WTC11 (cell line): Measurements from ENCODE around the gene SOCS1. TPM values are rescaled to one million over a fixed set of nuclear protein-coding genes. Genes with fewer than 3 reads are reported as not detected.

ENCODE experiments used
- ATAC-seq: fragments of 200-7000 bp; cut with Tn5 transposase; 2 replicates; pipeline ENCODE4 v1.10.0; 2021; ENCODE audit warnings: mild to moderate bottlenecking, moderate library complexity
- CTCF ChIA-PET: fragments of 300-600 bp; sonication (Branson Sonifier 250); formaldehyde crosslinking; loops from one replicate; lab custom pipeline; 2021; ENCODE audit warnings: antibody characterized with exemption; lab: Charles Lee
- POLR2A ChIA-PET: fragments of 350-600 bp; sonication (Branson Sonifier 250); formaldehyde crosslinking; loops from one replicate; lab custom pipeline; 2021; ENCODE audit warnings: antibody characterized with exemption; lab: Charles Lee
- DNase-seq: peaks from one replicate; pipeline ENCODE4 v3.0.0; 2021; ENCODE audit warnings: low spot score
- H3K27ac Mint-ChIP-seq: 2 replicates; pipeline ENCODE4 v1.8.0; 2021; ENCODE audit warnings: mixed read lengths
- H3K27me3 Mint-ChIP-seq: 2 replicates; pipeline ENCODE4 v1.8.0; 2021; ENCODE audit warnings: low read depth, mild to moderate bottlenecking, moderate library complexity, mixed read lengths
- H3K36me3 Mint-ChIP-seq: 2 replicates; pipeline ENCODE4 v1.8.0; 2021; ENCODE audit warnings: mixed read lengths
- H3K4me1 Mint-ChIP-seq: 2 replicates; pipeline ENCODE4 v1.8.0; 2022; ENCODE audit warnings: mixed read lengths
- H3K4me3 Mint-ChIP-seq: 2 replicates; pipeline ENCODE4 v1.8.0; 2021; ENCODE audit warnings: mild to moderate bottlenecking, moderate library complexity, mixed read lengths
- H3K9me3 Mint-ChIP-seq: 2 replicates; pipeline ENCODE4 v1.8.0; 2021; ENCODE audit warnings: mixed read lengths
- ELF4 ChIP-seq: sonication (generic); formaldehyde crosslinking; IDR thresholded peaks from 2 replicates; pipeline ENCODE4 v1.8.1; 2022; ENCODE audit warnings: low read depth, mild to moderate bottlenecking, moderate library complexity, missing genetic modification reagents
- FOXK1 ChIP-seq: sonication (generic); formaldehyde crosslinking; IDR thresholded peaks from 2 replicates; pipeline ENCODE4 v1.8.0; 2022; ENCODE audit warnings: mild to moderate bottlenecking, moderate library complexity, missing genetic modification reagents
- GABPB1 ChIP-seq: sonication (generic); formaldehyde crosslinking; IDR thresholded peaks from 2 replicates; pipeline ENCODE4 v1.8.1; 2023; ENCODE audit warnings: mild to moderate bottlenecking, missing genetic modification reagents
- GTF2I ChIP-seq: fragments of 250-450 bp; sonication (Bioruptor Pico); conservative IDR thresholded peaks from 2 replicates; pipeline ENCODE4 v1.4.0; 2021; ENCODE audit warnings: mild to moderate bottlenecking
- HMGA2 ChIP-seq: fragments of 250-450 bp; sonication (Bioruptor Pico); IDR thresholded peaks from 2 replicates; pipeline ENCODE4 v1.4.0; 2021; ENCODE audit warnings: mild to moderate bottlenecking, moderate library complexity
- JAZF1 ChIP-seq: fragments of 250-450 bp; sonication (Bioruptor Pico); IDR thresholded peaks from 2 replicates; pipeline ENCODE4 v1.9.0; 2021; ENCODE audit warnings: moderate library complexity, mild to moderate bottlenecking, inconsistent platforms
- JUN ChIP-seq: sonication (generic); formaldehyde crosslinking; IDR thresholded peaks from 2 replicates; pipeline ENCODE4 v1.8.0; 2023; ENCODE audit warnings: mild to moderate bottlenecking, missing genetic modification reagents
- MXD4 ChIP-seq: fragments of 250-450 bp; sonication (Bioruptor Pico); IDR thresholded peaks from 2 replicates; pipeline ENCODE4 v1.8.0; 2021; ENCODE audit warnings: mild to moderate bottlenecking, moderate library complexity, borderline replicate concordance
- SMAD4 ChIP-seq: sonication (generic); formaldehyde crosslinking; IDR thresholded peaks from 2 replicates; pipeline ENCODE4 v1.8.0; 2022; ENCODE audit warnings: mild to moderate bottlenecking, missing genetic modification reagents
- TEAD4 ChIP-seq: sonication (generic); formaldehyde crosslinking; IDR thresholded peaks from 2 replicates; pipeline ENCODE4 v1.8.0; 2022; ENCODE audit warnings: mild to moderate bottlenecking, missing genetic modification reagents
- ZNF317 ChIP-seq: sonication (generic); formaldehyde crosslinking; IDR thresholded peaks from 2 replicates; pipeline ENCODE4 v1.8.1; 2023; ENCODE audit warnings: low read depth, mild to moderate bottlenecking, moderate library complexity, missing genetic modification reagents, borderline replicate concordance
- ZNF416 ChIP-seq: fragments of 250-450 bp; sonication (Bioruptor Pico); IDR thresholded peaks from 2 replicates; pipeline ENCODE4 v1.9.0; 2021; ENCODE audit warnings: mild to moderate bottlenecking, inconsistent platforms
- total RNA-seq: library from RNA; stranded (reverse); gene quantifications from 3 replicates; pipeline ENCODE4 v1.2.3, GENCODE V29; 2021
- TF ChIP-seq, protein P1 (sequence below): sonication (generic); formaldehyde crosslinking; IDR thresholded peaks from 2 replicates; pipeline ENCODE4 v1.8.0; 2022; ENCODE audit warnings: missing genetic modification reagents
- TF ChIP-seq, protein P2 (sequence below): sonication (generic); formaldehyde crosslinking; IDR thresholded peaks from 2 replicates; pipeline ENCODE4 v1.8.0; 2022; ENCODE audit warnings: mild to moderate bottlenecking, missing genetic modification reagents
- TF ChIP-seq, protein P3 (sequence below): fragments of 250-450 bp; sonication (Bioruptor Pico); IDR thresholded peaks from 2 replicates; pipeline ENCODE4 v2.1.2; 2022; ENCODE audit warnings: mild to moderate bottlenecking, moderate library complexity
- TF ChIP-seq, protein P4 (sequence below): sonication (generic); formaldehyde crosslinking; conservative IDR thresholded peaks from 2 replicates; pipeline ENCODE4 v1.8.1; 2022; ENCODE audit warnings: mild to moderate bottlenecking, missing genetic modification reagents
- TF ChIP-seq, protein P5 (sequence below): sonication (generic); formaldehyde crosslinking; IDR thresholded peaks from 2 replicates; pipeline ENCODE4 v1.8.0; 2023; ENCODE audit warnings: missing genetic modification reagents

Gene SOCS1
- total RNA-seq, 1 experiment from 2014 or later = 62.3 TPM

DNA sequence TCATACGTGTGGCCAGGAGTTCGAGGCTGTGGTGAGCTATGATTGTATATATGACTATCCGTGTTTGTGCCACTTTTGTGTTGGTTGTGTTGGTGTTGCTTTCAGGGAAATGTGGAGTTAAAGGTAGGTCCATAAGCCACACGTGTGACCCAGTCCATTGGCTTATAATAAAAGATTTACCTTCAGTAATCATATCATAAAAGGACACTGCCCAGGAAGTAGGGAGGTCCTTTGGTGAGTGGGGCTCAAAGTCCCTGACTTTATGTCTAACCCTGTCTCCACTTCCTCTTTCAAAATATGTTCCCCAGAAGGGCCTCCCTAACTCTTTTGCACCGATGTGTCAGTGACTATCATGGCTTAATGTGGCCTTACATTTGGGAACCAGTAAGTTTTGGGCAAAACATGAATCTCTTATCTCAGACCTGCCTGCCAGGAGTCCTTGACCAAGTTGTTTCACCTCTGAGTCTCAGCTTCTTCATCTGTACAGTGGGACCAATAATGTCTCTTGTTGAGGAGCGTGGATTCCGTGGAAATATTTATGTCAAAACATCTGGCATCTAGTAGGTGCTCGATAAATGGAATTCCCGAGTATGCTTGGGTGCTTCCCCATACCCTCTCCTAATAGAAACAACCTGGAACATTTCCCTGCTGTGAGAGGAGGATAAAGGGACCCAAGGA, 8.3 kb upstream of the SOCS1 start (continued):
- TF ChIP-seq, protein P1, sequence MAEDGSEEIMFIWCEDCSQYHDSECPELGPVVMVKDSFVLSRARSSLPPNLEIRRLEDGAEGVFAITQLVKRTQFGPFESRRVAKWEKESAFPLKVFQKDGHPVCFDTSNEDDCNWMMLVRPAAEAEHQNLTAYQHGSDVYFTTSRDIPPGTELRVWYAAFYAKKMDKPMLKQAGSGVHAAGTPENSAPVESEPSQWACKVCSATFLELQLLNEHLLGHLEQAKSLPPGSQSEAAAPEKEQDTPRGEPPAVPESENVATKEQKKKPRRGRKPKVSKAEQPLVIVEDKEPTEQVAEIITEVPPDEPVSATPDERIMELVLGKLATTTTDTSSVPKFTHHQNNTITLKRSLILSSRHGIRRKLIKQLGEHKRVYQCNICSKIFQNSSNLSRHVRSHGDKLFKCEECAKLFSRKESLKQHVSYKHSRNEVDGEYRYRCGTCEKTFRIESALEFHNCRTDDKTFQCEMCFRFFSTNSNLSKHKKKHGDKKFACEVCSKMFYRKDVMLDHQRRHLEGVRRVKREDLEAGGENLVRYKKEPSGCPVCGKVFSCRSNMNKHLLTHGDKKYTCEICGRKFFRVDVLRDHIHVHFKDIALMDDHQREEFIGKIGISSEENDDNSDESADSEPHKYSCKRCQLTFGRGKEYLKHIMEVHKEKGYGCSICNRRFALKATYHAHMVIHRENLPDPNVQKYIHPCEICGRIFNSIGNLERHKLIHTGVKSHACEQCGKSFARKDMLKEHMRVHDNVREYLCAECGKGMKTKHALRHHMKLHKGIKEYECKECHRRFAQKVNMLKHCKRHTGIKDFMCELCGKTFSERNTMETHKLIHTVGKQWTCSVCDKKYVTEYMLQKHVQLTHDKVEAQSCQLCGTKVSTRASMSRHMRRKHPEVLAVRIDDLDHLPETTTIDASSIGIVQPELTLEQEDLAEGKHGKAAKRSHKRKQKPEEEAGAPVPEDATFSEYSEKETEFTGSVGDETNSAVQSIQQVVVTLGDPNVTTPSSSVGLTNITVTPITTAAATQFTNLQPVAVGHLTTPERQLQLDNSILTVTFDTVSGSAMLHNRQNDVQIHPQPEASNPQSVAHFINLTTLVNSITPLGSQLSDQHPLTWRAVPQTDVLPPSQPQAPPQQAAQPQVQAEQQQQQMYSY (CRISPR knock-in tag) = no peak
- TF ChIP-seq, protein P2, sequence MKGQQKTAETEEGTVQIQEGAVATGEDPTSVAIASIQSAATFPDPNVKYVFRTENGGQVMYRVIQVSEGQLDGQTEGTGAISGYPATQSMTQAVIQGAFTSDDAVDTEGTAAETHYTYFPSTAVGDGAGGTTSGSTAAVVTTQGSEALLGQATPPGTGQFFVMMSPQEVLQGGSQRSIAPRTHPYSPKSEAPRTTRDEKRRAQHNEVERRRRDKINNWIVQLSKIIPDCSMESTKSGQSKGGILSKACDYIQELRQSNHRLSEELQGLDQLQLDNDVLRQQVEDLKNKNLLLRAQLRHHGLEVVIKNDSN (CRISPR knock-in tag) = no peak
- TF ChIP-seq HMGA2 (CRISPR knock-in tag) (no peak), ZNF317 (CRISPR knock-in tag) (no peak)

DNA sequence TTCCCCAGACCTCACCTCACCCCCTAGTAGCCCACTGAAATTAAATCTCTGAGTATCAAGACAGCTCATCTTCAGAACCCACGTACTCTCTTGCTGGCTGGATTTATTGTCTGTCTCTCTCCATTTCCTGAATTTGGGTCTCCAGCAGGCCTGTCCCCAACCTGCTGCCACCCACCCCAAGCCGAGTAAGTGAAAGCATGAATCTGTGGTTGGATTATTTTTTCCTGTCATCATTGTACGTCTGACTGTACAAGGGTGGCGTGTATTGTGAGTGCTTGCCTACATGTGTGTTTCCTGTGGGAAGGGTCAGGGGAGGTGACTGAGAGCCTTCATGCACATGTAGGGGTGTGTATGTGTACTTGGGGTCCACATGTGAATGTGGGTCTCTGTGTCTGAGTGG, 7.7 kb upstream of the SOCS1 start:
- ATAC-seq = no peak
- H3K9me3 Mint-ChIP-seq = no peaks in the 10 kb centered on the region
- peaks cover 13% of the 10 kb centered on the region for H3K4me1 Mint-ChIP-seq
- no peak overlapping the region for H3K27ac Mint-ChIP-seq
- H3K4me3 Mint-ChIP-seq = no peak overlapping the region
- ChIA-PET POLR2A (no interaction called here), CTCF (interaction anchor here (0.9 to 2.3 kb wide), 2 partner anchors 10 to 92 kb away, joined by 3 to 8 read pairs; partner anchors contain the start of gene PRM3)
- no peaks in the 10 kb centered on the region for H3K36me3 Mint-ChIP-seq
- H3K27me3 Mint-ChIP-seq = no peaks in the 10 kb centered on the region; the same call in 1 of the 2 replicates
- no peak for TF ChIP-seq JAZF1 (CRISPR knock-in tag)
- no peak for TF ChIP-seq TEAD4 (CRISPR knock-in tag)
- no peak for TF ChIP-seq FOXK1 (CRISPR knock-in tag)
- TF ChIP-seq GTF2I (CRISPR knock-in tag) = no peak
- no peak for TF ChIP-seq MXD4 (CRISPR knock-in tag)
- TF ChIP-seq, protein P3, sequence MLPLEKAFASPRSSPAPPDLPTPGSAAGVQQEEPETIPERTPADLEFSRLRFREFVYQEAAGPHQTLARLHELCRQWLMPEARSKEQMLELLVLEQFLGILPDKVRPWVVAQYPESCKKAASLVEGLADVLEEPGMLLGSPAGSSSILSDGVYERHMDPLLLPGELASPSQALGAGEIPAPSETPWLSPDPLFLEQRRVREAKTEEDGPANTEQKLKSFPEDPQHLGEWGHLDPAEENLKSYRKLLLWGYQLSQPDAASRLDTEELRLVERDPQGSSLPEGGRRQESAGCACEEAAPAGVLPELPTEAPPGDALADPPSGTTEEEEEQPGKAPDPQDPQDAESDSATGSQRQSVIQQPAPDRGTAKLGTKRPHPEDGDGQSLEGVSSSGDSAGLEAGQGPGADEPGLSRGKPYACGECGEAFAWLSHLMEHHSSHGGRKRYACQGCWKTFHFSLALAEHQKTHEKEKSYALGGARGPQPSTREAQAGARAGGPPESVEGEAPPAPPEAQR (CRISPR knock-in tag) = no peak
- TF ChIP-seq ELF4 = no peak
- TF ChIP-seq, protein P4, sequence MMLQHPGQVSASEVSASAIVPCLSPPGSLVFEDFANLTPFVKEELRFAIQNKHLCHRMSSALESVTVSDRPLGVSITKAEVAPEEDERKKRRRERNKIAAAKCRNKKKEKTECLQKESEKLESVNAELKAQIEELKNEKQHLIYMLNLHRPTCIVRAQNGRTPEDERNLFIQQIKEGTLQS (CRISPR knock-in tag) = no peak
- no peak for TF ChIP-seq JUN
- TF ChIP-seq, protein P2 (CRISPR knock-in tag) = no peak
- no peak for TF ChIP-seq GABPB1
- TF ChIP-seq, protein P5, sequence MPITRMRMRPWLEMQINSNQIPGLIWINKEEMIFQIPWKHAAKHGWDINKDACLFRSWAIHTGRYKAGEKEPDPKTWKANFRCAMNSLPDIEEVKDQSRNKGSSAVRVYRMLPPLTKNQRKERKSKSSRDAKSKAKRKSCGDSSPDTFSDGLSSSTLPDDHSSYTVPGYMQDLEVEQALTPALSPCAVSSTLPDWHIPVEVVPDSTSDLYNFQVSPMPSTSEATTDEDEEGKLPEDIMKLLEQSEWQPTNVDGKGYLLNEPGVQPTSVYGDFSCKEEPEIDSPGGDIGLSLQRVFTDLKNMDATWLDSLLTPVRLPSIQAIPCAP (CRISPR knock-in tag) = no peak
- TF ChIP-seq SMAD4 (CRISPR knock-in tag) = no peak
- no peak for TF ChIP-seq ZNF416
- no peak for DNase-seq
